NCI-H2227 (cell line): ENCODE data around the gene DGKG.

Experiments
- DNase-seq: peaks from one replicate; lab custom pipeline; 2025; ENCODE audit not compliant: unreplicated experiment; lab: John Stamatoyannopoulos, UW

DGKG gene

GRCh38 chr3:186281176-186281575, 80.9 kb downstream of the DGKG start:
- DNase-seq, result no peak

DNA sequence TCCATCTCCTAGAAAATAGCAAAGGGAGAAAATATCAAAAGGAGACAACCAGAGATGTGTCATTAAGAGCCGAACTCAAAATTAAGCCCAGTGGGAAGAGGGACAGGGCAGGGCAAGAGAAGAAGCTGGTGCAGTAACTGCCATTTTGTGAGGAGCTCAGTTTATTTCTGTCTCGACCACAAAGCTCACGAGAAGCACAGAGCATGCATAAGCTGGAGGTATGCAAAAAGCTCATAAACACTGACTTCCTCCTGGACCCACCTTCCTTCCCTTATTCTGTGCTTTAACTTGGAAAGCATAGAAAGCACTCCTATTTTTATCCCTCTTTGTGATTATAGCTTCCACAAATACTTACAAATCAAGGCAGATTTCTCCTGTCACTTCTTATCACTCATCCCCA, 81.3 kb downstream of the DGKG start:
- DNase-seq, result no peak

GRCh38 chr3:186277268-186277909, 84.6 kb downstream of the DGKG start:
- DNase-seq, result peak; percentile 66

DNA sequence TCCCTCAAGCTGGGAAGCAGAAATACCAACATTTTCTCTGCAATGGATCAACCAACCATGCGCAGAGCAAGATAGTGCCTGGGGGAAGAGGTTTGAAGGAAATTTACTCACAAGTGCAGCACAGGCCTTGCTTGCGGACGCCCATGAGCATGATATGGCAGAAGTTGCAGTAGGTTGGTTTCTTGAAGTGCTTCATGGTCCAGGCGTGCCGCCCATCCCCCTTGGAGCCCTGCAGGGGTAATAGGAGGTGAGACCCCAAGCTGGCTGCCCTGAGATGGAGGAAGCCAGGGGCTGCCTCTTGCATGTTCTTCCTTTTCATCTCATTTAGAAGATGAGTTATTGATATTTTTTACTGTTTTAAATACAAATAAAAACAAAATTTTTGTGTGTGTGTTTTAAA, 86.6 kb downstream of the DGKG start:
- no peak for DNase-seq

DNA sequence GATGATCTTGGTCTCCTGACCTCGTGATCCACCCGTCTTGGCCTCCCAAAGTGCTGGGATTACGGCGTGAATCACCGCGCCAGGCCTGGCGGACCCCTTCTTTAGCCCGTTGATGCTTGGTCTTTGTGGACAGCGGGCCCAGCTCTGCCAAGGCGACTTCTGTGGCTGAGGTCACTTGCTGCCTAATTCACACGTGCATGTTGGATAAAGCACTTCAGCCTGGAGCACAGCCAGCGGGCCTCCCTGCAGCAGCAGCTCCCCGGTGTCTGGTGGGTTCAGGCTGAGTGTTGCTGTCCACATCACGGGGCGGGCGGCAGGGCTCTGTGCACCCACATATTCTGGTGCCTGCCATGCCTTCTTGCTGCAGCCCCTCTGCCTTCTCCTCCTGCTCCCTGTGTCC, 88.4 kb downstream of the DGKG start:
- DNase-seq, result no peak

GRCh38 chr3:186270701-186271100, 91.3 kb downstream of the DGKG start:
- no peak for DNase-seq

- DNase-seq, result peak; percentile 15
Observed at GRCh38 chr3:186268616-186269448, 93.2 kb downstream of the DGKG start.

DNA sequence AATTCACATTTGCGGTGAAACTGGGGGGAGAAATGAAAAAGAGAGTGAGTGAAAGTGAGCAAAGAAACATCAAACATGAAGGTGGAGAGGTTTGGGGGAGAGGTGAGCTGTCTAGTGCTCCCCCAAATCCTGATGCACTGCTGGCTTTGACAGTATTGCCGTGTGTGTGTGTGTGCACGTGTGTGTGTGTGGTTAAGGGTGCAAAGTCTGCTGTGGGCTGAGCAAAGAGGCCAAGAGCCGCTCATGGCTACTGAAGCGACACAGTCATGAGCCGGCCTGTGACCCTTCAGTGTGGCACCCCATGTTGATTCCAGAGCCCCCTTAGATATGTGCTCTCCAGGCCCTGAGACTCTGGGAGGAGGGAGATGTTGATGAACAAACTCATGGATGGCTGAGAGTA, 94.3 kb downstream of the DGKG start:
- no peak for DNase-seq

DNA sequence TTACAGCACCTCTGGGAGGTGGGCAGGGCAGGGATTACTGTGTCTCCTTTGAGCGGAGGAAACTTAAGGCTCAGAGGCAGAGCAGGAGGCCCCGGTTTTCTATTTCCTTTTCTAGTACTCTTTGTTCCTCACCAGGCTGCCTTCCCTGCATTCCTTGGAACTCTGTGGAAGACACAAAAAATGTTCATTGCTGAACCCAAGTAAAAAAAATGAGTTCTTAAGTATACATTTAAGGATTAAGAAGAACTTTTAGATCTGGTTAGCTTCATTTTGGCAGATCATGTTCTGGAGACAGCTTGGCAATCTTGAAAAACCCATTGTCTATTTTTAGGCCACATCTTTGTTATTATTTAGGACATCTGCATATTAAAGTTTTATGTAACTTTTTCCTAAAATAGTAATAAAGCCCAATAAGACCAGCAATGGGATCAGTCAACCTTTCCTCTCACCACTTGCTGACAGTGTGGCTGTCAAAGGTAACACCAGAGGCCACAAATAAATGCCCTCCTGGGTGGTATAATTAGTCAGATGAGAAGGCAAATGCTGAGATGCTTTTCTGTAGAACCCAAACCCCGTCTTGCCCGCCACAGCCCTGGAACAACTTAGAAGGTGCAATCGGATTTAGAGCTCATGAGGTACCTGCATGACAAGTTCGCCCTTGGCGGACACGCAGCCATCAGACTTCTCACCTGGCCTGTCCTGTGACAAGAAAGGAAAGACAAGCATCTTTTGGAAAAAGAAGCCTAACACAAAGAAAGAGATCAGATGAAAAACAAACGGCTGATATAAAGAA, 97.2 kb downstream of the DGKG start:
- no peak for DNase-seq

- no peak for DNase-seq
Observed at GRCh38 chr3:186261638-186262037, 100.4 kb downstream of the DGKG start.

DNA sequence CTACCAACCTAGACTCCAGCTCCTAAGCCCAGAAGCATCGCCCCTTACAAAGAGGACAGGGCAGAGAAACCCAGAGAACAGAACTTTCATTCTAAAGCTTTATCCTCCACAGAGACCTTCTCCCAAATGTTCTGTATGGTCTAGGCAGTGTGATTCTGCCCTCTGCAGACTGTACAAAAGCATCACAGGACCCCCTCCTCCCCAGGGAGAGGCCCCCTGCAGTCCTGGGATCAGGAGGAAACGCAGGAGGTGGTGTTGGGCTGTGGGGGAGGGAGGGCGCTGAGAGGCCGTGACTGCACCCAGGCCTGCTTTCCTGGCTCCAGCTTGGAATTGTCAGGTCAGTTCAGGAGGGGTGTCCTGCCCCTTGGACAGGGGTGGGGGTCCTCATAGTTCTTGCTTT, 101.3 kb downstream of the DGKG start:
- no peak for DNase-seq

- DNase-seq, result peak; percentile 80
Observed at GRCh38 chr3:186259612-186260383, 102.2 kb downstream of the DGKG start.

DNA sequence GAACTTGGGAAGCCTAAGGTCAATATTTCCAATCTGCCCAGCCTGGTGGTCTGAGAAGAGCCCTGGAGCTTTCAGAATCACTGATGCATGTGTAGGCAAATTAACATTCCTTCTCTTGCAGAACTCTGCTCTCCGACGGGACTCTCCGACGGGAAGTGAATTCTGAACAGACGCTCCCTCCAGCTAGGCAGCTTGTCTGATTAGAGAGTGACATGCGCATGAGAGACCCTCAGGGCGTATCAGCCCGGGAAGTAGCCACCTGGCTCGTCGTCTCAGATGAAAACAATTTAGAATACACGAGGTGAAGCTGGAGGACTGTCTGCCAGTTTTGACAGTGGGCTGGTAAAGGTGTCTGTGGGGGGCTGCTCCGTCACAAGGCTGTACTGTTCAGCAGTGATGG, 103.1 kb downstream of the DGKG start:
- DNase-seq, result no peak

DNA sequence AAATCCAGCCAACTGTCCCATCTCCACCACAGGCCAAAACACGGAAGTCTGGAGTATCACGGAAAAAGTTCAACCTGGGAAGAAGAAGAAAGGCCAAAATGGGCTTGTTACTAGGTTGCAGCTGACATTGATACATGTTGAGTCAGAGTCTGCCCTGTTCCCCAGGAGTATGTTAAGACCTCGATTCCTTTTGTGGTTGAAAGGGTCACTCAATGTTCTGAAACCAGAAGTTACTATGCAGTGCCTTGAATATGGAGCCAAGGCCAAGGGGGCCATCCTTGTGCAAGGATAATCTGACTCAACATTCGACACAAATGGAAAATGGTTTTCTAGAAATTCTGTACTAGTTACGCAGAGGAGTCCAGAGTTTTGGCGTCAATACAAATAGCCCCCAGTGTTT, 104.2 kb downstream of the DGKG start:
- DNase-seq, result no peak

GRCh38 chr3:186255703-186256331, 106.2 kb downstream of the DGKG start:
- peak; percentile 36 for DNase-seq

- no peak for DNase-seq
Observed at GRCh38 chr3:186254676-186255650, 107.1 kb downstream of the DGKG start.

DNA sequence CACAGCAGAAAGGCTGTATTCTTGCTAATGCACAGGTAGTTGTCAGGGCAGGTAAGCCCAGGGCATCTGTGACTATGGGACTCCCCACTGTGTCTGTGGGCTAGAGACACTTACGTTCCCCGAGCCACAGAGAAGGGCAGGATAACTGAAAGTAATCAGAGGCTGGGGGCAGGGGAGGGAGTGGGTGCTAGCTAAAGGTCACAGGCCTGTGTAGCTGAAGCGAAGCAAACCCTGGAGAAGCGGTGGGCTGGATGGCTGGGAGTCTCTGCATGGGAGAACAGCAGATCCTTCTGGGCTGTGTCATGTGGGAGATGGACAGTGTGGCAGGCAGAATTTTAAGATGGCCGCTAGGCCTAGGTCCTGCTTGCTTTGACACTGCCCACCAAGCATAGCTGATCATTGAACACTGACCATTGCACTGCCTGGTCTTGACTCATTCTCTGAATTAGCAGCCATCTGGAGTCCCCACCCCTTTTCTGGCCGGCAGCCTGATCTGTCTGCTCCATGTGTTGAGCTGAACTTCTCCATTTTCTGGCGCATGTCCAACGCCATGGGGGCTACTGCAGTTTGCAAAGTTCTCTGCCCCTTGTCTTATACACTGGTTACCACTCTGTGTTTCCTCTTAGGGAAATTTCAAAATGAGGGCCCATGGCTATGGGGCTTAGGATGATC, 110.0 kb downstream of the DGKG start:
- DNase-seq, result no peak

DNA sequence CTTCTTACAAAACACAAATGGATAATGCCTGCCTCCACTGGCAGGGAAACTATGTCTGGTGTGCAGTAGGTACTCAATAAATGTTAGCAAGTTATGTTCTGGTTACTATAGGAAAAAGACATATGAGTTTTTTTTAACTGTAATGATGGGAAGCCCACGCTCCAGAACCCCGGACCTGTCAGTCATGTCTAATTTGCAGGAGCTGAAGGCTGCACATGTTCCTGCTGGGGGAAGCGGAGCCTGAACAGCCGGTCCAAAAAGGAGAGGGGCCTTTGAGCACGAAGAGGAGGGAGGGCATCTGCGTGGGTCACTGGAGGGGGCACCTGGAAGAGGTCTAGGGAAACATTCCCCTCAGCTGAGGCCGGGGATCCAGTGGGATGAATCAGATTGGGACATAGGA, 113.2 kb downstream of the DGKG start:
- no peak for DNase-seq
